H1 (cell line): ENCODE data around the gene RBM34. TPM values are rescaled to one million over a fixed set of nuclear protein-coding genes. Genes with fewer than 3 reads are reported as not detected.
A peak's percentile ranks its signal among the peaks of the same experiment; 100 is the strongest.

Source experiments
- CTCF ChIA-PET: fragments of 300-600 bp; sonication (Branson Sonifier 250); formaldehyde crosslinking; loops from one replicate; lab custom pipeline; 2021; ENCODE audit not compliant: partially characterized antibody; lab: Charles Lee
- POLR2A ChIA-PET: fragments of 300-600 bp; sonication (Branson Sonifier 250); formaldehyde crosslinking; loops from one replicate; lab custom pipeline; 2021; ENCODE audit warnings: inconsistent platforms; ENCODE audit not compliant: partially characterized antibody; lab: Charles Lee
- DNase-seq, 2 experiments: peaks; one replicate each; pipeline versions ENCODE4 v3.0.0 to v3.0.0-alpha.2; 2010 to 2022; ENCODE audit warnings: low spot score in 2 of 2, low read depth in 1 of 2, mixed read lengths in 1 of 2
- FAIRE-seq: peaks from 2 replicates; lab custom pipeline; 2011; peaks lifted over from hg19 to GRCh38; lab: Jason Lieb, UNC
- H2AFZ ChIP-seq: 2 replicates; pipeline ENCODE4 v1.8.1; 2012; ENCODE audit warnings: low read length, inconsistent platforms
- H2AK5ac ChIP-seq: 2 replicates; pipeline ENCODE4 v1.6.1; 2013; ENCODE audit warnings: low read depth, low read length
- H2BK120ac ChIP-seq: replicated peaks from 2 replicates; pipeline ENCODE3; 2013; ENCODE audit warnings: low read depth, low read length, inconsistent platforms
- H2BK12ac ChIP-seq: 2 replicates; pipeline ENCODE4 v1.6.1; 2013; ENCODE audit warnings: low read depth, low read length
- H2BK15ac ChIP-seq: 2 replicates; pipeline ENCODE4 v1.6.1; 2013; ENCODE audit warnings: low read length
- H2BK20ac ChIP-seq: 2 replicates; pipeline ENCODE4 v1.6.1; 2013; ENCODE audit warnings: low read length
- H2BK5ac ChIP-seq: 2 replicates; pipeline ENCODE4 v1.6.1; 2013; ENCODE audit warnings: low read depth, low read length
- H3K14ac ChIP-seq: 2 replicates; pipeline ENCODE4 v1.6.1; 2013; ENCODE audit warnings: inconsistent platforms; ENCODE audit not compliant: insufficient read length
- H3K18ac ChIP-seq: 2 replicates; pipeline ENCODE4 v1.6.1; 2013; ENCODE audit warnings: low read length; ENCODE audit errors: extremely low read depth
- H3K23ac ChIP-seq: 2 replicates; pipeline ENCODE4 v1.6.1; 2013; ENCODE audit warnings: inconsistent platforms; ENCODE audit not compliant: insufficient read length
- H3K23me2 ChIP-seq: 2 replicates; pipeline ENCODE4 v1.6.1; 2013; ENCODE audit warnings: low read depth, low read length
- H3K27ac ChIP-seq: 2 replicates; pipeline ENCODE4 v1.6.1; 2011; ENCODE audit warnings: low read depth, low read length, inconsistent platforms
- H3K27me3 ChIP-seq, 4 experiments: replicated peaks in 1 of 4; 1 replicate in 1 of 4; 2 replicates in 3 of 4; pipeline versions ENCODE4 v1.6.1 to v1.8.1; 2011 to 2013; ENCODE audit warnings: low read length in 3 of 4, mild to moderate bottlenecking in 3 of 4, inconsistent platforms in 2 of 4, mixed read lengths in 2 of 4, moderate library complexity in 1 of 4; ENCODE audit not compliant: control insufficient read depth in 3 of 4, insufficient read depth in 3 of 4; ENCODE audit errors: extremely low read depth in 1 of 4
- H3K36me3 ChIP-seq, 4 experiments: 2 replicates each; pipeline versions ENCODE4 v1.6.1 to v1.8.1; 2011 to 2013; ENCODE audit warnings: mild to moderate bottlenecking in 4 of 4, low read length in 3 of 4, moderate library complexity in 2 of 4, control low read depth in 1 of 4, inconsistent platforms in 1 of 4; ENCODE audit not compliant: insufficient read depth in 4 of 4, control insufficient read depth in 2 of 4
- H3K4ac ChIP-seq: replicated peaks from 2 replicates; pipeline ENCODE3; 2013; ENCODE audit warnings: low read length, low read depth, mixed read lengths, inconsistent platforms; ENCODE audit not compliant: insufficient read length
- H3K4me1 ChIP-seq, 4 experiments: replicated peaks in 1 of 4; 1 replicate in 1 of 4; 2 replicates in 3 of 4; pipeline versions ENCODE4 v1.6.1 to v1.8.1; 2011 to 2013; ENCODE audit warnings: low read length in 3 of 4, inconsistent platforms in 2 of 4, mixed read lengths in 1 of 4; ENCODE audit not compliant: insufficient read depth in 4 of 4, control insufficient read depth in 3 of 4
- H3K4me2 ChIP-seq, 2 experiments: 2 replicates each; pipeline versions ENCODE4 v1.6.1 to v1.8.1; 2011 to 2013; ENCODE audit warnings: low read depth in 2 of 2, low read length in 2 of 2, control low read depth in 1 of 2, inconsistent platforms in 1 of 2, mild to moderate bottlenecking in 1 of 2; ENCODE audit not compliant: insufficient read depth in 1 of 2
- H3K4me3 ChIP-seq, 4 experiments: fragments of 200-600, 300-600 bp in 1 of 4; sonication (generic), shearing (Covaris generic), sonication (Bioruptor Twin) in 1 of 4; 2 replicates each; pipeline versions ENCODE4 v1.5.1 to v1.8.1; 2011 to 2016; ENCODE audit warnings: low read length in 4 of 4, low read depth in 3 of 4, control low read depth in 2 of 4, inconsistent platforms in 2 of 4, mild to moderate bottlenecking in 2 of 4, mixed read lengths in 1 of 4, moderate library complexity in 1 of 4; ENCODE audit not compliant: insufficient read depth in 2 of 4; ENCODE audit errors: extremely low read depth in 1 of 4
- H3K56ac ChIP-seq: replicated peaks from 2 replicates; pipeline ENCODE3; 2013; ENCODE audit warnings: low read depth, mild to moderate bottlenecking, mixed read lengths, low read length, inconsistent platforms; ENCODE audit not compliant: insufficient read length
- H3K79me1 ChIP-seq: 2 replicates; pipeline ENCODE4 v1.6.1; 2013; ENCODE audit warnings: low read depth, low read length, control low read depth
- H3K79me2 ChIP-seq, 2 experiments: 2 replicates each; pipeline versions ENCODE4 v1.6.1 to v1.8.1; 2012 to 2013; ENCODE audit warnings: low read length in 2 of 2, mild to moderate bottlenecking in 2 of 2, inconsistent platforms in 1 of 2; ENCODE audit not compliant: insufficient read depth in 2 of 2, control insufficient read depth in 1 of 2
- H3K9ac ChIP-seq, 4 experiments: replicated peaks in 1 of 4; 1 replicate in 1 of 4; 2 replicates in 3 of 4; pipeline versions ENCODE4 v1.6.1 to v1.8.1; 2011 to 2013; ENCODE audit warnings: low read depth in 3 of 4, low read length in 3 of 4, control low read depth in 2 of 4, mild to moderate bottlenecking in 2 of 4, moderate library complexity in 2 of 4, inconsistent platforms in 1 of 4; ENCODE audit errors: extremely low read depth in 1 of 4
- H3K9me3 ChIP-seq, 2 experiments: 2 replicates each; pipeline versions ENCODE4 v1.6.1 to v1.8.1; 2012 to 2013; ENCODE audit warnings: mild to moderate bottlenecking in 2 of 2, moderate library complexity in 2 of 2, control low read depth in 1 of 2, inconsistent platforms in 1 of 2, low read depth in 1 of 2, low read length in 1 of 2, mixed read lengths in 1 of 2; ENCODE audit not compliant: insufficient read depth in 2 of 2
- H4K20me1 ChIP-seq, 2 experiments: replicated peaks in 1 of 2; 2 replicates each; pipeline versions ENCODE3 to v1.8.1; 2011 to 2013; ENCODE audit warnings: inconsistent platforms in 2 of 2, low read length in 2 of 2, mild to moderate bottlenecking in 1 of 2; ENCODE audit not compliant: insufficient read depth in 2 of 2, control insufficient read depth in 1 of 2
- H4K5ac ChIP-seq: 2 replicates; pipeline ENCODE4 v1.6.1; 2013; ENCODE audit warnings: low read length, low read depth, mixed read lengths, inconsistent platforms; ENCODE audit not compliant: insufficient read length
- H4K8ac ChIP-seq: 2 replicates; pipeline ENCODE4 v1.8.0; 2013; ENCODE audit warnings: mild to moderate bottlenecking, moderate library complexity, low read length, inconsistent platforms; ENCODE audit not compliant: insufficient read depth; ENCODE audit errors: extremely low read depth
- H4K91ac ChIP-seq: replicated peaks from 2 replicates; pipeline ENCODE3; 2013; ENCODE audit warnings: low read length, mixed read lengths, inconsistent platforms; ENCODE audit not compliant: insufficient read length
- BRCA1 ChIP-seq: IDR thresholded peaks from 2 replicates; pipeline ENCODE4 v1.6.1; 2012; ENCODE audit warnings: low read depth, low read length, improper control_type of control experiment
- CTBP2 ChIP-seq: IDR thresholded peaks from 2 replicates; pipeline ENCODE4 v1.7.0; 2011; ENCODE audit warnings: borderline replicate concordance, mild to moderate bottlenecking, moderate library complexity, mixed read lengths, low read length; ENCODE audit not compliant: insufficient read depth, insufficient read length
- CTCF ChIP-seq, 3 experiments: IDR thresholded peaks; 1 replicate in 2 of 3; 2 replicates in 1 of 3; pipeline versions ENCODE4 v1.5.1 to v1.6.1; 2011; ENCODE audit warnings: low read length in 3 of 3, mild to moderate bottlenecking in 3 of 3, inconsistent platforms in 2 of 3, low read depth in 1 of 3, moderate library complexity in 1 of 3; ENCODE audit not compliant: insufficient read depth in 1 of 3; ENCODE audit errors: control extremely low read depth in 1 of 3
- MAX ChIP-seq: IDR thresholded peaks from 2 replicates; pipeline ENCODE4 v1.6.1; 2012; ENCODE audit warnings: inconsistent platforms
- WGBS, 2 experiments: shearing (Covaris generic) in 1 of 2; methylation state at CpG; one replicate each; pipeline versions ENCODE4 v1.1.6 to v1.1.7; 2013 to 2015; ENCODE audit warnings: low lambda C conversion rate in 2 of 2, mixed read lengths in 2 of 2, inconsistent platforms in 1 of 2, low coverage in 1 of 2, missing lambda C conversion rate in 1 of 2; ENCODE audit not compliant: insufficient replicate concordance in 2 of 2, insufficient coverage in 1 of 2, insufficient read length in 1 of 2; ENCODE audit errors: extremely low coverage in 1 of 2, missing lambda C conversion rate in 1 of 2; 5-methylcytosine and 5-hydroxymethylcytosine counted together
- long read RNA-seq, 2 experiments: library from RNA in 1 of 2; library from capped mRNA in 1 of 2; stranded (forward); transcript quantifications; one replicate each; pipeline ENCODE4 v2.0.0, GENCODE V29; 2021; ENCODE audit warnings: inconsistent platforms in 1 of 2
- polyA minus RNA-seq, 3 experiments: library from RNA; depleted of rRNA, polyadenylated mRNA; stranded (reverse); fragments of >200 nt; gene quantifications; 1 replicate in 2 of 3; 2 replicates in 1 of 3; pipeline ENCODE4 v1.2.3, GENCODE V29; 2011
- polyA plus RNA-seq, 7 experiments: library from polyadenylated mRNA; depleted of rRNA in 3 of 7; stranded (reverse) in 5 of 7; unstranded in 2 of 7; fragments of >200 nt in 5 of 7; fragments of 200-250 nt in 2 of 7; gene quantifications; 1 replicate in 5 of 7; 2 replicates in 1 of 7; 4 replicates in 1 of 7; pipeline versions ENCODE4 v1.2.1 to v1.2.3, GENCODE V29; 2011 to 2013; ENCODE audit warnings: missing spikeins in 2 of 7, mixed read lengths in 2 of 7
- total RNA-seq: library from RNA; stranded (reverse); fragmentation: NEBNext Ultra II Directional; extraction: Animal tissue kit (Norgen Biotek cat#: 25700); gene quantifications from 2 replicates; pipeline ENCODE4 v1.2.1, GENCODE V29; 2021

Gene RBM34
- total RNA-seq (108 and 115 TPM in 2 replicates), polyA plus RNA-seq (2011; rRNA removed) (18.8 and 28.7 TPM in 2 replicates), polyA minus RNA-seq (2011; rRNA and poly(A)+ RNA removed) (18.1 and 20.1 TPM in 2 replicates)
- polyA plus RNA-seq (2011; cell fraction: cytosol; rRNA removed), result 40.1 TPM
- polyA plus RNA-seq (2011; cell fraction: nucleus; rRNA removed), result 32.7 TPM
- polyA plus RNA-seq (2012, experiment 1 of 2), result 81.3 to 91.7 TPM (median 87.4 TPM) in 4 replicates
- 9.3 TPM for polyA plus RNA-seq (2012, experiment 2 of 2)
- 116 TPM for polyA plus RNA-seq (2013, experiment 1 of 2)
- 113 TPM for polyA plus RNA-seq (2013, experiment 2 of 2)
- 14.1 TPM for polyA minus RNA-seq (2011; cell fraction: cytosol; rRNA and poly(A)+ RNA removed)
- polyA minus RNA-seq (2011; cell fraction: nucleus; rRNA and poly(A)+ RNA removed), result 32.1 TPM
- long read RNA-seq, experiment 1, transcript RBM34-201 (11 exons, 2,054 nt), result major isoform, 12 of 45 reads
- long read RNA-seq, experiment 1, partial matches to known transcripts, result 19 of 45 reads
- long read RNA-seq, experiment 1, other reads (novel, unspliced or antisense), result 14 of 45 reads
- long read RNA-seq, experiment 2, transcript RBM34-201 (11 exons, 2,054 nt), result major isoform, 134 of 174 reads
- long read RNA-seq, experiment 2, partial matches to known transcripts, result 10 of 174 reads
- long read RNA-seq, experiment 2, other reads (novel, unspliced or antisense), result 25 of 174 reads

- H3K27me3 ChIP-seq, result no peaks in the 10 kb centered on the region
- H3K4ac ChIP-seq, result no peak within 1 kb of the TSS
- DNase-seq (peak; percentile 62 to 96), FAIRE-seq (no peak)
- no peak within 1 kb of the TSS for H3K23ac ChIP-seq
- no peaks in the 10 kb centered on the region for H3K9me3 ChIP-seq
- peaks cover 16 to 30% (median 23%) of the 10 kb centered on the region in 4 experiments for H3K36me3 ChIP-seq
- H4K8ac ChIP-seq, result peak within 1 kb of the TSS; percentile 91
- no peak within 1 kb of the TSS for H3K14ac ChIP-seq
- H2AFZ ChIP-seq, result peak within 1 kb of the TSS; percentile 99
- H3K4me2 ChIP-seq, result peak within 1 kb of the TSS; percentile 63 to 94
- H4K5ac ChIP-seq, result peak within 1 kb of the TSS; percentile 68
- no peak within 1 kb of the TSS for H2AK5ac ChIP-seq
- peak within 1 kb of the TSS; percentile 92 for H3K56ac ChIP-seq
- H2BK120ac ChIP-seq, result no peak within 1 kb of the TSS
- peaks cover 6% of the 10 kb centered on the region for H3K23me2 ChIP-seq
- peak within 1 kb of the TSS; percentile 96 for H2BK5ac ChIP-seq
- 1% methylated on average over 47 of the region's 52 CpGs; no CpG with 5 or more reads in 1 of the 2 experiments for WGBS, 2 experiments
- H3K9ac ChIP-seq, result peak within 1 kb of the TSS; percentile 82 to 98 (median 96)
- POLR2A ChIA-PET, result interaction anchor here (0.6 to 2.5 kb wide), 19 partner anchors 11 to 206 kb away, joined by 3 to 14 read pairs (median 4); partner anchors contain the start of genes TBCE and TOMM20
- H3K79me1 ChIP-seq, result no peaks in the 10 kb centered on the region; the same call in 1 of the 2 replicates
- peak within 1 kb of the TSS; percentile 50 for H4K91ac ChIP-seq
- peaks cover 0 to 27% of the 10 kb centered on the region in 2 experiments; a peak in 2 of 4 replicates for H3K79me2 ChIP-seq
- peak within 1 kb of the TSS; percentile 82 for H3K27ac ChIP-seq
- peak within 1 kb of the TSS; percentile 61; the same call in 1 of the 2 replicates for H2BK12ac ChIP-seq
- H4K20me1 ChIP-seq, result peaks cover 0 to 4% of the 10 kb centered on the region in 2 experiments
- H3K4me3 ChIP-seq, result peak within 1 kb of the TSS; percentile 81 to 99 (median 94)
- H3K18ac ChIP-seq, result peak within 1 kb of the TSS; percentile 99
- H3K4me1 ChIP-seq, result peaks cover 0 to 4% (median 1%) of the 10 kb centered on the region in 4 experiments; a peak in 4 of 7 replicates
- no peak within 1 kb of the TSS; the same call in 1 of the 2 replicates for H2BK20ac ChIP-seq
- H2BK15ac ChIP-seq, result no peak within 1 kb of the TSS
- CTCF ChIA-PET, result interaction anchor here (0.6 to 1.1 kb wide), 3 partner anchors 38 to 300 kb away, joined by 3 to 4 read pairs (median 3); no protein-coding TSS in a partner anchor
- peak; percentile 36; the same call in 1 of the 2 replicates for TF ChIP-seq MAX
- TF ChIP-seq BRCA1, result no peak
- TF ChIP-seq CTBP2, result no peak
- peak in 2 of 3 experiments; percentile 1 to 21; a peak in 2 of 4 replicates for TF ChIP-seq CTCF (IDR thresholded peaks at IDR 0.05; ENCODE audit: control extremely low read depth in 1 of 3, insufficient read depth in 1 of 3, low read depth in 1 of 3, low read length in 3 of 3)
Measured at GRCh38 chr1:235160957-235161684, at the start of gene RBM34. TSS of gene RBM34 (minus strand) at chr1:235161250. CDS start at chr1:235161226, 24 bp downstream.
